ENCODE results near the gene STK11.
A peak's percentile ranks its signal among the peaks of the same experiment; 100 is the strongest.

Gene STK11

DNA sequence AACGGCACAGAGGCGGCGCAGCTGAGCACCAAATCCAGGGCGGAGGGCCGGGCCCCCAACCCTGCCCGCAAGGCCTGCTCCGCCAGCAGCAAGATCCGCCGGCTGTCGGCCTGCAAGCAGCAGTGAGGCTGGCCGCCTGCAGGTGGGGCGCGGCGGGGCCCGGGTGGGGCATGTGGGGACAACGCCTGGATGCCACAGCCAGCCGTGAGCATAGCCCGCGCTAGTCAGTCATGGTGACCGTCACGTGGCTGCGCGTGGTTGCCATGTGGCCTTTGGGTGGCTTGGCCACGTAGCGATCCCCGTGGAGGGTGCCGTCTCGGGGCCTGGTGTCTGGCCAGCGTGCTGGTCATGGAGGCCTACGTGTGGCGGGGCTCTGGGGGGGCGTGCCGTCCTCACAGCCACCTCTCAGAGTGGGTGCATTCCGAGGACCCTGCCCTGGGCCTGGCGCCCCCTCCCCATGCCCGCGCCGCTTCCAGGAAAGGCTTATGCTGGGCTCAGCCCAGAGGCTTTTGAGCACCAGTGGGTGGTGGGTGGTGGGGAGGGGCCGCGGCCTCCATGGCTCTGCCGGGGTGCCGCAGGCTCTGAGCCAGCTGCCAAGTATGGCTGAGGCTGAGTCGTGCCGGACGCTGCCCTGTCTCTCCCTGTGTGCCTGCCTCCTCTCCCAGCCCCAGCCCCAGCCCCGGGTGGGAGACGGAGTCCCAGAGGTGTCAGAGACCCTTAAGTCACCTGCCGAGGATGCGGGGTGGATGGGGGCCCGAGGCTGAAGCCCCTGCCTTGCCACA, 21.1 kb downstream of the STK11 start:
- no peak for DNase-seq

- no peak for DNase-seq
Measured at GRCh38 chr19:1227304-1228054, 21.9 kb downstream of the STK11 start.

GRCh38 chr19:1228161-1228957, 22.8 kb downstream of the STK11 start:
- no peak for DNase-seq

DNA sequence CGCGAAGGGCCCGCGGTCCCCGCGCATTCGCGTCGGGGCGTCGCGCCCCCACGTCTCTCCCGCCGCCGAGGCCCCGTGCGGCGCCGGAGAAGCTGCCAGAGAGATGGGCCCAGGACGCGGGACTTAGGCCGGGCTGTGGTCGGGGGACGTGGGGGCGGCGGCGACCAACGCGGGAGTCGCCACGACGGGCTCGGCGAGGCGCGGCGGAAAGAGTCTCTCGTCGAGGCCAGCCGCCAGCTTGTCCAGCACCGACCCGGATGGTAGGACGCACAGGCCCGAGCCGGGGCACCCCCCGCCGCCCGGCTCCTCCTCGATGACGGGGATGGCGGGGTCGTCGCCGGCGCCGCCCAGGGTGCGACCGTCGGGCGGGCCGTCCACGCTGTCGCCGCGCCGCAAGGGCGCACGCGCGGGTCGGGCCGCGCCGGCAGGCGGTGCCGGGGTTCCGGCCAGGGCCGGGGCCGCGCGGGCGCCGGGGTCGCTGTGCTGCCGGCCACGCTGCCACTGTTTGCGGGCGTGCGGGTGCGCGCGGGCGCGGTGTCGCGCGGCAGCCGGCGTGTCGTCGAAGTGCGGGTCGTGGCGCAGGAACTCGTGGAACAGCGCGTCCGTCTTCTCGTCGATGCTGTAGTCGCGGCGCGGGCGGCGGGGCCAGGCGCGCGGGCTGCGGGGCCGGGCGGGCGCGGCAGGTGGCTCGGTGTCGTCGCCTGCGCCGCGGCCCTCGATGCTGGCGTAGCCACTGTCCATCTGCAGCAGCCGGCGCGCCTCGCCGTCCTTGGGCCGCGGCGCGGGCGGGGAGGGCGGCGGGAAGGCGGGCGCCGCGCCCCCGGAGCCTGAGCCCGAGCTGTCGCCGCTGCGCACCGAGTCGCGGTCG, 23.7 kb downstream of the STK11 start:
- DNase-seq, result no peak

GRCh38 chr19:1229924-1230782, 24.6 kb downstream of the STK11 start:
- DNase-seq, result no peak

- DNase-seq, result no peak
Measured at GRCh38 chr19:1230783-1231489, 25.4 kb downstream of the STK11 start.

DNA sequence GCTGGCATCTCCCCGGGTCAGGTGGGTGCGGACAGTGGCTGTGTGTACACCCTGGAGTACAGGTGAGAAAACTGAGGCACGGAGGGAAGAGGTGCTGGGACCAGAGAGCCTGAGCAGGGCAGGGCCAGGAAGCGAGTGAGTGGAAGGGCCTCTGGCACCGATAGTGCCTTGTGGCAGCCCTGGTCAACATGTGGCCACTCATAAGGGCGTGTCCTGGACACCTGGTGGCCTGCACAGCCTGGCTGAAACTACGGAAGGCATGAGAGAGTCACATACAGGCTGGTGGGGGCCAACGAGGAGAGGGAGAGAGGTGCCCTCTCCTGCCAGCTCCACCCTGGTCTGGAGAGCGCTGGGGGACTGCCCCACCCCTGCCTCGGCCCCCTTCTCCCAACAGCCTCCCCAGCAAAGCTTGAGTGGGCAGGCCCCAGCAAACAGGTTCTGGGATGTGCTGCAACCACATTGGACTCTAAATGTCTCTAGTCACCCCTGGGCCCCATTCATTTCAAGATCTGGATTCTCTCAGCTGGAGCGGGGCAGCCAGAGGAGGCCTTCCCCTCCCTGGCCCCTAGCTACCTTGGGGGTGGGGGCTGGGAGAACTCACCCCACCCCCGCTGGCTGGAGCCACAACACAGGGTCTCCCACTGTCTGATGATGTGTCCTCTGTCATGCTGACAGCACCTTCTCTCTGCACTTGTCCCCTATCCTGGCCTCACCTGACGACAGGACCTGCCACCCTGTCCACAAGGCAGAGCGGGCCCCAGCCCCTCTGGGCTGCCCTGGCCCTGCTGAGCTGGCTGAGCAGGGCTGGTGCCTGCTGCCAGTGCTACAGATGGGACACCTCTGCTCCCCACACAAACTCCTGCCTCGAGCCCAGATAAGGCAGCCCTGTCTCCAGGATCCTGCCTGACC, 26.4 kb downstream of the STK11 start:
- DNase-seq, result no peak

DNA sequence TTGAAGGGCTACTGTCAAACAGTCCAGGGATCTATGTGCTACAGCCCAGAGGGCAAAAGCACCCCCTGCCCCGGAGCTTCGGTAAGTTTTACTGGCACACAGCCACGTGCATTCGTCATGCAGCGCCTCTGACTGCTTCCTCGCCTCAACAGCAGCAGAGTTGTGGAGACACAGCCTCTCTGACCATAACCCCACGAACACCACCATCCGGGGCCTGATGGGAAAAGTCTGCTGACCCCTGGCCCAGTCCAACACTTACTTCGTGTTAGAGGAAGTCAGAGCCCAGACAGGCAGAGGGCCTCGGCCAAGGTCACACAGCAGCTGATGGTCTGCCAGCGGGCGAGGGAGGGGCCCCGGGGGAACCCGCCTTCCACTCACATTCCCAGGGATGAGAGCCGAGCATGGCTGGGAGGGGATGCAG, 27.1 kb downstream of the STK11 start:
- DNase-seq, result no peak

DNA sequence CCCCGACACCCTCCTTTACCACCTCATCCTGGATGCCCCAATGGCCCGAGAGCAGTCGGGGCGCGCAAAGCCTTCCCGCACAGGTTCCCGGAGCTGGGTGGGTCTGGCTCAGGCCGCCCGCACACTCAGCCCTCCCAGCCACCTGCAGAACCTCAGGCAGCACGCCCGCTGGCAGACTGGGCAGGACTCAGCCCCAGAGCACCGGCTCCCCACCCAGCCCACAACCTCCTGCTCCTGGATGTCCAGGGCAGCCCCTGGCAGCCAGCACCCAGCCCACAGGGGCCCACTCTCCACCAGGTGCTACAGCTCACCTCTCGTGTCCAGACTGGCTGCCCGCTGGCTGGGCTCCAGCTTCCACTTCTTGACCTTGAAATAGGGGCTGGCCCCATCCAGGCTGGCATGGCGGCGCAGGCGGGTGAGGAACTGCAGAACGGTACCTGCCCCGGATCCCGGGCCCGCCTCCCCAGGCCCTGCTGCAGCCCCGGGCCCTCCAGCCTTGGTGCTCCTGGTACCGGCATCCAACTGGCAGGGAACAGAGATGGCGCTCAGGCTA, 27.6 kb downstream of the STK11 start:
- no peak for DNase-seq

GRCh38 chr19:1234051-1234954, 28.7 kb downstream of the STK11 start:
- no peak for DNase-seq

- DNase-seq, result no peak
Measured at GRCh38 chr19:1234955-1235380, 29.4 kb downstream of the STK11 start.

GRCh38 chr19:1235625-1236538, 30.3 kb downstream of the STK11 start:
- DNase-seq, result no peak

GRCh38 chr19:1236576-1236975, 31.0 kb downstream of the STK11 start:
- DNase-seq, result no peak

DNA sequence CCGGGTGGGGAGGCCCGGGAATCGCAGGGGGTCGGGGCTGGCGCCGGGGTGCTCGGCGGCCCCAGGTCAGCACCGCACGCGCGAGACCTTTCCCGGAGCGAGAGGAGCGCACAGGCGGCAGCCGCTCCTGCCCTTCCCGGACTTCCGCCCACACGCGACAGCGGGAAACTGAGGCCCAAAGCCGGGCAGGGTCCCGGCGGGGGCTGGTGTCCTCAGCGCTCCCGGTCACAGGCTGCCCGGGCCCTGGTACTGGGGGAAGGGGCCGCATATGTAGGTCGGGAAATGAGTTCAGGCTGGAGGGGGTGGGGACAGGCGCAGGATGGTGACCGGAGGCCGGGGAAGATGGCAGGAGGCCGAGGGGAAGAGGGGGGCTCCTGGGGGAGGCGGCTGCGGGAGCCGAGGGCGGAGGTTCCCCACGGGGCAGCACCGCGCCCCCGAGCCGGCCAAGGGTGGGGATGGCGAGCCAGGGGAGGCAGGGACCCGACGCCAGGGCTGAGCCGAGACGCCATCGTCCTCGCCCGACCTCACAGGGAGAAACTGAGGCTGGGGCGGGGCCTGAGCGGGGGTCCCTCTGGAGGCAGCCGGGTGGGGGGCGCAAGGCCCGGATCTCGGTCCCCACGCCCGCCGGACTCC, 31.6 kb downstream of the STK11 start:
- DNase-seq, result no peak

DNA sequence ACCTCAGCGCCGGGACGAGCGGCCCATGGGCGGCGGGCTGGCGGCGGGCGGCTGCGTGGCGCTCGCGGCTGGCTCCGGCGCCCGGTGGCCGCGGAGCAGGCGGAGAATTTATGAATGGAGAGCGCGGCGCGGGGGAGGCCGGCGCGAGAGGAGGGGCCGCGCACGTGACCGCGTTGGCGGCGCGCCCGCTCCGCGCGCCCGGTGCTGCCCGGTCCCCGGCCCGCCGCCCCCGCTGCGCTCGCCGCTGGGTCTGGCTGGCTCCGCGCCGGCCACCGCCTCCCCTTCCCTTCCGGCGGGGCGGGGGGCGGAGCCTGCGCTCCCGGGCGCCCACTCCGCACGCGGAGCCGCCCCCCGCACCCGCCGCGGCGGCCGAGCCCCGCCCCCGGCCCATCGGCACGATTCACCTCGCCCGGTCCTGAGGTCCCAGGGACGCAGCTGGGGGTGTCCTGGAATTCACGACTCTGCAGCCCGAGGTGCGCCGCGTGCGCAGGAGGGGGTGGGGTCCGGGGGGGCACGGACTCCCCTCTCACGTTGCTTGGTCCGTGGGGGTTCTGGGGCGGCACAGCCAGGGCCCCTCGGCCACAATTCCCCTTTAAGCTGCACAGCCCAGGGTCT, 32.3 kb downstream of the STK11 start, which contains the start of gene CBARP:
Gene CBARP, minus strand, starts transcription at position 252 of the 615 bp plus-strand sequence. CDS start 1,905 bp downstream, outside the sequence.
- peak; percentile 60 for DNase-seq

All from activated T-cell treated with anti-CD3 and anti-CD28 coated beads, Interleukin-2, amount 50 U/mL, for 1 hour (primary cell).